HepG2 (cell line): ENCODE measurements around the gene PPFIA3. TPM values are rescaled to one million over a fixed set of nuclear protein-coding genes. Genes with fewer than 3 reads are reported as not detected.
A peak's percentile ranks its signal among the peaks of the same experiment; 100 is the strongest.

Experiments
- AGO2 ChIP-seq: fragments of 200-400 bp; formaldehyde crosslinking; optimal IDR thresholded peaks from 2 replicates; pipeline ENCODE3; 2017; ENCODE audit warnings: mild to moderate bottlenecking, low read depth, low read length, moderate library complexity
- ATF1 ChIP-seq: IDR thresholded peaks from 2 replicates; pipeline ENCODE4 v1.6.1; 2016; ENCODE audit warnings: mild to moderate bottlenecking, control low read depth
- BHLHE40 ChIP-seq: IDR thresholded peaks from 2 replicates; pipeline ENCODE4 v1.6.1; 2011; ENCODE audit warnings: low read length, improper control_type of control experiment
- CENPX ChIP-seq: sonication (generic); formaldehyde crosslinking; IDR thresholded peaks from 2 replicates; pipeline ENCODE4 v1.9.0; 2021; ENCODE audit warnings: mild to moderate bottlenecking, missing genetic modification reagents, moderate library complexity
- GABPB1 ChIP-seq: IDR thresholded peaks from 2 replicates; pipeline ENCODE4 v1.6.1; 2016; ENCODE audit warnings: mild to moderate bottlenecking, missing genetic modification reagents, moderate library complexity, missing compliant biosample characterization
- HES4 ChIP-seq: sonication (generic); formaldehyde crosslinking; IDR thresholded peaks from 2 replicates; pipeline ENCODE4 v1.9.0; 2021; ENCODE audit warnings: mild to moderate bottlenecking, missing genetic modification reagents, borderline replicate concordance
- HOXD1 ChIP-seq: sonication (generic); formaldehyde crosslinking; IDR thresholded peaks from 2 replicates; pipeline ENCODE4 v1.5.0; 2020; ENCODE audit warnings: missing genetic modification reagents
- IRX3 ChIP-seq: sonication (generic); formaldehyde crosslinking; IDR thresholded peaks from 2 replicates; pipeline ENCODE4 v1.8.1; 2023; ENCODE audit warnings: mild to moderate bottlenecking, low read depth, missing genetic modification reagents, borderline replicate concordance
- MIXL1 ChIP-seq: IDR thresholded peaks from 2 replicates; pipeline ENCODE4 v1.6.1; 2016
- NR1H2 ChIP-seq: sonication (generic); formaldehyde crosslinking; IDR thresholded peaks from 2 replicates; pipeline ENCODE4 v1.8.1; 2022; ENCODE audit warnings: low read depth, missing genetic modification reagents, borderline replicate concordance
- NRL ChIP-seq: sonication (generic); formaldehyde crosslinking; IDR thresholded peaks from 2 replicates; pipeline ENCODE4 v1.5.0; 2020; ENCODE audit warnings: missing genetic modification reagents, mild to moderate bottlenecking, moderate library complexity, borderline replicate concordance
- PPARG ChIP-seq: conservative IDR thresholded peaks from 2 replicates; pipeline ENCODE4 v1.6.1; 2016; ENCODE audit warnings: missing biosample characterization, missing genetic modification reagents
- RBFOX2 ChIP-seq: fragments of 200-400 bp; formaldehyde crosslinking; IDR thresholded peaks from 2 replicates; pipeline ENCODE4 v1.6.1; 2017; ENCODE audit warnings: low read depth, mild to moderate bottlenecking, low read length
- ZNF230 ChIP-seq: sonication (generic); formaldehyde crosslinking; IDR thresholded peaks from 2 replicates; pipeline ENCODE4 v1.4.0; 2020; ENCODE audit warnings: mild to moderate bottlenecking, missing genetic modification reagents
- ZNF296 ChIP-seq: sonication (generic); formaldehyde crosslinking; conservative IDR thresholded peaks from 2 replicates; pipeline ENCODE4 v1.5.0; 2020; ENCODE audit warnings: mild to moderate bottlenecking, missing genetic modification reagents
- ZNF557 ChIP-seq: sonication (generic); formaldehyde crosslinking; IDR thresholded peaks from 2 replicates; pipeline ENCODE4 v1.4.0; 2020; ENCODE audit warnings: missing genetic modification reagents
- ZNF589 ChIP-seq: sonication (generic); formaldehyde crosslinking; conservative IDR thresholded peaks from 2 replicates; pipeline ENCODE4 v1.8.0; 2022; ENCODE audit warnings: mild to moderate bottlenecking, moderate library complexity, missing genetic modification reagents
- ZNF709 ChIP-seq: sonication (generic); formaldehyde crosslinking; IDR thresholded peaks from 2 replicates; pipeline ENCODE4 v1.5.0; 2020; ENCODE audit warnings: mild to moderate bottlenecking, missing genetic modification reagents
- ZNF746 ChIP-seq: sonication (generic); formaldehyde crosslinking; IDR thresholded peaks from 2 replicates; pipeline ENCODE4 v1.8.0; 2022; ENCODE audit warnings: mild to moderate bottlenecking, missing genetic modification reagents
- ZNF747 ChIP-seq: sonication (generic); formaldehyde crosslinking; IDR thresholded peaks from 2 replicates; pipeline ENCODE4 v1.8.1; 2023; ENCODE audit warnings: missing genetic modification reagents, mild to moderate bottlenecking, borderline replicate concordance
- ZNF766 ChIP-seq: sonication (generic); formaldehyde crosslinking; IDR thresholded peaks from 2 replicates; pipeline ENCODE4 v1.5.0; 2020; ENCODE audit warnings: missing genetic modification reagents, borderline replicate concordance
- ZNF790 ChIP-seq: sonication (generic); formaldehyde crosslinking; IDR thresholded peaks from 2 replicates; pipeline ENCODE4 v1.8.0; 2022; ENCODE audit warnings: missing genetic modification reagents, mild to moderate bottlenecking, borderline replicate concordance
- polyA plus RNA-seq, 8 experiments: library from polyadenylated mRNA; depleted of rRNA in 3 of 8; stranded (reverse) in 7 of 8; unstranded in 1 of 8; fragments of >200 nt; fragmentation: Illumina TruSeq in 4 of 8; extraction: Trizol in 4 of 8; gene quantifications; 2 replicates each; pipeline versions ENCODE4 v1.2.1 to v1.2.3, GENCODE V29; 2011 to 2016; ENCODE audit warnings: low read depth in 4 of 8, missing spikeins in 1 of 8, mixed read lengths in 1 of 8; ENCODE audit not compliant: insufficient read depth in 1 of 8
- total RNA-seq, 5 experiments: library from RNA; depleted of rRNA; stranded (reverse); fragments of >200 nt; fragmentation: Illumina TruSeq; extraction: Trizol; gene quantifications; 2 replicates each; pipeline ENCODE4 v1.2.3, GENCODE V29; 2016; ENCODE audit warnings: low read depth in 1 of 5
- TF ChIP-seq, protein P1 (sequence below): sonication (generic); formaldehyde crosslinking; IDR thresholded peaks from 2 replicates; pipeline ENCODE4 v1.8.0; 2022; ENCODE audit warnings: mild to moderate bottlenecking, missing genetic modification reagents
- TF ChIP-seq, protein P2 (sequence below): sonication (generic); formaldehyde crosslinking; IDR thresholded peaks from 2 replicates; pipeline ENCODE4 v1.4.0; 2020; ENCODE audit warnings: missing genetic modification reagents, borderline replicate concordance
- TF ChIP-seq, protein P3 (sequence below): sonication (generic); formaldehyde crosslinking; IDR thresholded peaks from 2 replicates; pipeline ENCODE4 v1.8.1; 2023; ENCODE audit warnings: missing genetic modification reagents, mild to moderate bottlenecking, borderline replicate concordance
- TF ChIP-seq, protein P4 (sequence below): sonication (generic); formaldehyde crosslinking; IDR thresholded peaks from 2 replicates; pipeline ENCODE4 v1.9.0; 2021; ENCODE audit warnings: missing genetic modification reagents, mild to moderate bottlenecking, borderline replicate concordance

The PPFIA3 gene
- total and polyA plus RNA-seq, 2 of the 13 experiments (the other 11 are each of a cell fraction or from before 2014, with no cell fraction given), result 6.7 to 8.6 TPM

DNA sequence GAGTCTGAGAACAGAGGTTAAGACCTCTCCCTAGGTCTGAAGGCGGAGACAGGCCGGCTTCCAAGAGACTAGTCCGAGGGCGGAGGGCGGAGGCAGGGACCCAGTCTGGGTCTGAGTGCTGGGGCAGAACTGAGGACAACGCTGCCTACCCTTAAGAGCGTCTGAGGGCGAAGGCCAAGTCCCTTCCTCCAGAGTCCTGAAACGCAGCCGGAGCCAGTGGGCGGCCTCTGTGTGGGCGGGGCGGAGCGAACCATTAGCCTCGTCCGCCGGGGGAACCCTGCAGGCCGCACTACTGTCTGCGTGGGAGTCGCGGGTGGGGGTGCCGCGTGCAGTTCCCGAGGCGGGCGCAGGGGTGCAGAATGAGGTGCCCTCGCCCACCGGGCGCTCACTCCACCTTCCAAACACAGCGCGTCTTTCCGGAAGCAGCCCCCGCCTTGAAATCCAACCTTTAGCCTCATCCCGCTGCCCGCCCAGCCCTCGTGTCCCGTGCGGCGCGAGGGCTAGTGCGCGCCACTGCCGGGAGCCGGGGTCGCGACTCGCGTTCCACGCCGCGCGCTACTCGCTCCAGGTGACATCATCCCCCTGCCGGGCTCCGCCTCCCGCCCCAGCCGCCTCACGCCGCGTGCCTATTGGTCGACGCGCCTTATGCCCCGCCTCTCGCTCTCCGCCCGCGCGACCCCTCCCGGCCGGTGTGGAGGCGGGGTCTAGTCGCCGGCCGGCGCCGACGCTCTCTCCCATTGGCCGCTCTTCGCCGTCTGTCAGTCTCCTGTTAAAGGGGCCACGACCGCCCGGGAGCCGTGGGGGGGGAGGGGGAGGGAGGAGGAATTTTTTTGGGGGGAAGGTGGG, 556 bp upstream of the PPFIA3 start, which contains the start of gene C19orf73 (continued):
- TF ChIP-seq NRL (CRISPR knock-in tag), result peak; percentile 82; the same call in 1 of the 2 replicates
- TF ChIP-seq HES4 (CRISPR knock-in tag), result peak; percentile 49; the same call in 1 of the 2 replicates
- TF ChIP-seq HOXD1 (CRISPR knock-in tag), result peak; percentile 65
- TF ChIP-seq, protein P1, sequence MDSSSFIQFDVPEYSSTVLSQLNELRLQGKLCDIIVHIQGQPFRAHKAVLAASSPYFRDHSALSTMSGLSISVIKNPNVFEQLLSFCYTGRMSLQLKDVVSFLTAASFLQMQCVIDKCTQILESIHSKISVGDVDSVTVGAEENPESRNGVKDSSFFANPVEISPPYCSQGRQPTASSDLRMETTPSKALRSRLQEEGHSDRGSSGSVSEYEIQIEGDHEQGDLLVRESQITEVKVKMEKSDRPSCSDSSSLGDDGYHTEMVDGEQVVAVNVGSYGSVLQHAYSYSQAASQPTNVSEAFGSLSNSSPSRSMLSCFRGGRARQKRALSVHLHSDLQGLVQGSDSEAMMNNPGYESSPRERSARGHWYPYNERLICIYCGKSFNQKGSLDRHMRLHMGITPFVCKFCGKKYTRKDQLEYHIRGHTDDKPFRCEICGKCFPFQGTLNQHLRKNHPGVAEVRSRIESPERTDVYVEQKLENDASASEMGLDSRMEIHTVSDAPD, result 0 out of 2 replicates have a peak, but pooled peaks have one; percentile 60
- TF ChIP-seq, protein P2, sequence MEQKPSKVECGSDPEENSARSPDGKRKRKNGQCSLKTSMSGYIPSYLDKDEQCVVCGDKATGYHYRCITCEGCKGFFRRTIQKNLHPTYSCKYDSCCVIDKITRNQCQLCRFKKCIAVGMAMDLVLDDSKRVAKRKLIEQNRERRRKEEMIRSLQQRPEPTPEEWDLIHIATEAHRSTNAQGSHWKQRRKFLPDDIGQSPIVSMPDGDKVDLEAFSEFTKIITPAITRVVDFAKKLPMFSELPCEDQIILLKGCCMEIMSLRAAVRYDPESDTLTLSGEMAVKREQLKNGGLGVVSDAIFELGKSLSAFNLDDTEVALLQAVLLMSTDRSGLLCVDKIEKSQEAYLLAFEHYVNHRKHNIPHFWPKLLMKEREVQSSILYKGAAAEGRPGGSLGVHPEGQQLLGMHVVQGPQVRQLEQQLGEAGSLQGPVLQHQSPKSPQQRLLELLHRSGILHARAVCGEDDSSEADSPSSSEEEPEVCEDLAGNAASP (CRISPR knock-in tag), result no peak; the same call in 1 of the 2 replicates
- TF ChIP-seq CENPX (CRISPR knock-in tag), result no peak
- peak; percentile 93; the same call in 1 of the 2 replicates for TF ChIP-seq ZNF709 (CRISPR knock-in tag)
- TF ChIP-seq GABPB1 (CRISPR knock-in tag), result peak; percentile 90
- TF ChIP-seq, protein P3, sequence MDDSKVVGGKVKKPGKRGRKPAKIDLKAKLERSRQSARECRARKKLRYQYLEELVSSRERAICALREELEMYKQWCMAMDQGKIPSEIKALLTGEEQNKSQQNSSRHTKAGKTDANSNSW, result 0 out of 2 replicates have a peak, but pooled peaks have one; percentile 79
- 0 out of 2 replicates have a peak, but pooled peaks have one; percentile 65 for TF ChIP-seq ZNF557 (CRISPR knock-in tag)
- TF ChIP-seq IRX3 (CRISPR knock-in tag), result 0 out of 2 replicates have a peak, but pooled peaks have one; percentile 25
- TF ChIP-seq AGO2, result peak; percentile 68
- no peak for TF ChIP-seq ATF1 (CRISPR knock-in tag)
- TF ChIP-seq ZNF746, result peak; percentile 68; the same call in 1 of the 2 replicates
- no peak for TF ChIP-seq NR1H2 (CRISPR knock-in tag)
- peak; percentile 20; the same call in 1 of the 2 replicates for TF ChIP-seq ZNF296 (CRISPR knock-in tag)
- TF ChIP-seq ZNF766 (CRISPR knock-in tag), result no peak
- TF ChIP-seq BHLHE40, result peak; percentile 85
- TF ChIP-seq, protein P4, sequence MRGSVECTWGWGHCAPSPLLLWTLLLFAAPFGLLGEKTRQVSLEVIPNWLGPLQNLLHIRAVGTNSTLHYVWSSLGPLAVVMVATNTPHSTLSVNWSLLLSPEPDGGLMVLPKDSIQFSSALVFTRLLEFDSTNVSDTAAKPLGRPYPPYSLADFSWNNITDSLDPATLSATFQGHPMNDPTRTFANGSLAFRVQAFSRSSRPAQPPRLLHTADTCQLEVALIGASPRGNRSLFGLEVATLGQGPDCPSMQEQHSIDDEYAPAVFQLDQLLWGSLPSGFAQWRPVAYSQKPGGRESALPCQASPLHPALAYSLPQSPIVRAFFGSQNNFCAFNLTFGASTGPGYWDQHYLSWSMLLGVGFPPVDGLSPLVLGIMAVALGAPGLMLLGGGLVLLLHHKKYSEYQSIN (CRISPR knock-in tag), result no peak
- TF ChIP-seq ZNF747, result 0 out of 2 replicates have a peak, but pooled peaks have one; percentile 28
- TF ChIP-seq ZNF790 (CRISPR knock-in tag), result peak; percentile 85; the same call in 1 of the 2 replicates
- no peak for TF ChIP-seq MIXL1 (CRISPR knock-in tag)
- TF ChIP-seq PPARG (CRISPR knock-in tag), result peak; percentile 49; the same call in 1 of the 2 replicates
- TF ChIP-seq RBFOX2, result peak; percentile 84
- no peak for TF ChIP-seq ZNF589 (CRISPR knock-in tag)
- peak; percentile 73; the same call in 1 of the 2 replicates for TF ChIP-seq ZNF230 (CRISPR knock-in tag)
